Renal cortex interstitium (tissue), 11 donors: ENCODE results near the gene PDE9A. TPM values are rescaled to one million over a fixed set of nuclear protein-coding genes. Genes with fewer than 3 reads are reported as not detected.

Experiments used
- DNase-seq, 11 donors: peaks; one replicate each; pipeline ENCODE4 v3.0.0-alpha.2; 2013; ENCODE audit warnings: low read depth in 9 of 11, low spot score in 4 of 11; ENCODE audit errors: extremely low read depth in 1 of 11
- polyA plus RNA-seq, 3 donors: library from polyadenylated mRNA; unstranded; fragments of 120-200 nt; gene quantifications; one replicate each; pipeline ENCODE4 v1.2.1, GENCODE V29; 2013; ENCODE audit not compliant: insufficient read length in 3 of 3

PDE9A gene
- polyA plus RNA-seq, 3 donors, result 37.5 to 54.3 (median 43.1) TPM

DNA sequence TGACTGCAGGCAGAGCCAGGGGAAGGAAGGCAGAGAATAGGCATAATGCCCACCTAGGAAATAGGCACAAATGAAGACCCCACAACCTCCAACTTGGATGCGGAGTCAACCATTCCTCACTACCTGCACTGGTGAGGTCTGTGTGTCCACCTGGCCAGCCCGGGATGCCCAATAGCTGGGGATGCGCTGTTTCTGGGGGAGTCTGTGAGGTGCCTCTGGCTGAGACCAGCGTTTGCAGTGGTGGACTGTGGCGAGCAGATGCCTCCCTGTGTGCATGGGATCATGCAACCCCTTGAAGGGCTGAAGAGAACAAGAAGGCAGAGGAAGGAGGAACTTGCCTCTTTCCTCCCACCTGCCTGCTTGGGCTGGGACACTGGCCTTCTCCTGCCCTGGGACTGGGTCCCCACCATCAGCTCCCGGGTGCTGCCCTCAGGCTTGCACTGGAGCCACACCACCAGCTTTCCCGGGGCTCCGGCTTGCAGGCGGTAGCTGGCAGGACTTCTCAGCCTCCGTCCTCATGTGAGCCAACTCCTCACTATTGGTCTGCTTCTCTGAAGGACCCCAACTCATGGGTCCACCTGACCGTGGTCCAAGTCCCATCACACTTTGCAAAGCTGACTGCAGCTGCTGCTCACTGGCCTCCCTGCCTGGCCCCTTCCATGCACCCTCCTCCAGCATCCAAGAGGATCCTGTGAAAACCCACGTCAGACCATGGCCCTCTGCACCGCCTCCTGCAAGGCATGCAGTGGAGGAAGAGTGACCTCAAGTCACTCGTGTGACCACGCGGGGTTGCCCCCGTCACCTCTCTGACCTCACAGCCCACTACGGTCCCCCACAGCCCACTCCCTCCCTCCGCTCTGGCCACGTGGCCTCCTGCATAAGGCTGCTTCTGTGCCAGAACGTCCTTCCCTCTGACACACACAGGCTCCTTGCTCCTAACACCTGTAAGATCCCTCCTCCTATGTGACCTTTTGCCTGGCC is 2.7 kb upstream of the PDE9A start:
- no peak for DNase-seq

DNA sequence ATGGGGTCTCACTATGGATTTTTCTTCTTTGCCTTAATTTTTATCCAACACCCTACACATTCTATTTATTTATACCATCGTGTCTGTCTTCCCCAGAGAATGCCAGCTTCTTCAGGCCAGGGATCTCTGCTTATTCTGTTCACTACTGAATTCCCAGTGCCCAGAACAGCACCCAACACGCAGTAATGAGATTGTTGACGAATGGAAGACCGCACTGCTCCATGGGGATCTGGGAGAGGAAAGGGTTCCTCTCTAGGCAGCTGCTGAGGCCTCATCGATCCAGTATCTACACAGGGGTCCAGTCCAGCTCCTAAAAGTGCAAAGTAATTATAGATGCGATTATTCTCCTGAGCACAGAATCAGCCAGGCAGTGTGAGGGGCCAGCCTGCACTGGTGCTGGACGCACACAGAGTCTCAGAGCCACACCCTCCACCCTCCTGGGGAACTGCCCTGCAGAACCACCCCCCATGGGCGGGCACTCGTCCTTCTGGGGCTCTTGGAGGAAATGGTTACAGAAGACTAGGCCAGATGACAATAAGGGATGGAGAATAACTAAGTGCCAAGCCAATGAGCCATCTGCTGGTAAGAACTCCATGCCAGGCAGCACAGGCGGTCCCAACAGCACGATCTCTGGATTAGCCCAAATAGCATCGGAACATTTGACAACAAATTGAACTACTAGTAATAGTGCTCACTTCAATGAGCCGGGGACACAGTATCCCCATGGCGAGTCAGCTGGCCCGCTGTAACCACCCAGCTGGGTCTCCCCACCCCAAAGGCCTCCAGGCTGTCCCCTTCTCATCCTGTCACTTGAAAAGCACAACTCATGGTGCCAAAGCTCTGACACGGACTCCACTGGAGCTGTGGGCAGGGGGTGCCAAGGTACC is 1.7 kb upstream of the PDE9A start:
- no peak for DNase-seq

DNA sequence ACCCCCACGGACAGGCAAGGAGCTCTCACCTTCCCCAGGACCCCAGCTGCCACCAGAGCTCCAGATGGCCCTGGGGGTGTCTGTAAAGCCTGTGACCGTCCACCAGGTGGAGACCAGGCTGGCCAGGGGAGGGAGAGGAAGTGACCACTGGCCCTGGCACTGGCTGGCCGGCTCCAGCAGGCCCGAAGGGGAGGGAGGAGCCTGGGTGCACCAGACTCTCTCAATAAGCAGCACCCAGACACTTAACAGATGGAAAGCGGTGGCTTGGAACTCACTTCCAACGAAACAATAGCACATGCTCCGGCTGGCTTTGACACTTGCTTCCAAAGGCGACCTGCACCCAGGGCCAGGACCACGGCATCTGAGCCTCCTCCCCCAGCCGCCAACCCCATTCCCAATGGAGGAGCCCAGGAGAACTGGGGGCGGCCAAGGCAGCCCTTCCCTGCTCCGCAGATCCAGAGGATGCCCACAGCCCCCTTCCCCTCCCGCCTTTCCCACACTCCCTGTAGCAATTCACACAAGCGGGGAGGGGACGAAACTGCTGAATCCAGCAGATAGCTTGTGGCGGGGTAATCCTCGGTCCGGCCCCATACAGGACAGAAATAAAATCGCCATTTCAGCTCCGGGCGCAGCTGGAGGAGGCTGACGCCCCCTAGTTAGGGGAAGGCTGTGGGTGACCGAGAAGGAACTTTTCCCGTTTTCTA is 742 bp upstream of the PDE9A start:
- peak in 1 of 11 donors; percentile 57 for DNase-seq

DNA sequence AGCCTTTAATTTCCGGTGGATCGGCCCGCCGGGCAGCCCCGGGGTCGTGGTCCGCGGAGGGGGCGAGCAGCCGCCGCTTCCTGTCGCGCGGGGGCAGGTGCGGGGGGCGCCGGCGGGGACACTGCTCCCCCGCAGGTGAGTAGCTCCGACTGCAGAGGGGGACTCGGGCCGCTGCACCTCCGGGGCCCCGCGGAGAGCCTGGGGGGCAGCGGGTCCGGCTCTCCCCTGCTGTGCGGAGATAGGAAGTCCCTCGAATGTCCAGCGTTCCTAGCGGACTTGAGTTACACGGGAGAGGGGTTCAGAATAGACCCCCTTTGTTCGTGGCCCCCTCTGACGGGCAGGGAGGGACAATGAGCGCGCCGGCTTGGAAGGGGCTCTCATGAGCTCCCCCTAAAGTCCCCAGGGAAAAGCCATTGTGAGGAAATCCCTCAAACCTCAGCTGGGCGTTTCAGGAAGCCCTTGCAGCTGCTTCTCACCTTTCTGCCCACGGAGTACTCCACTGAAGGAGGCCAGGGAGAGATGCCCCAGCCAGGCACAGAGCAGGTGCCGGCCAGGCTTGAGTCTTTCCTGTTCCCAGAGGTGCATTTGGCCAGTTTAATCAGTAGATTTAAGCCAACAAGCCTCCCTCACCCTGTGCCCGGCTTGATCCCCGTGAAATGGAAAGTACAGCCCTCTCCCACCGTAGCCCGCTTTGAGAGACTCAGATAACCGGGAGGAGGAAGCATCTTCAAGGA is 925 bp downstream of the PDE9A start:
- DNase-seq, result no peak

DNA sequence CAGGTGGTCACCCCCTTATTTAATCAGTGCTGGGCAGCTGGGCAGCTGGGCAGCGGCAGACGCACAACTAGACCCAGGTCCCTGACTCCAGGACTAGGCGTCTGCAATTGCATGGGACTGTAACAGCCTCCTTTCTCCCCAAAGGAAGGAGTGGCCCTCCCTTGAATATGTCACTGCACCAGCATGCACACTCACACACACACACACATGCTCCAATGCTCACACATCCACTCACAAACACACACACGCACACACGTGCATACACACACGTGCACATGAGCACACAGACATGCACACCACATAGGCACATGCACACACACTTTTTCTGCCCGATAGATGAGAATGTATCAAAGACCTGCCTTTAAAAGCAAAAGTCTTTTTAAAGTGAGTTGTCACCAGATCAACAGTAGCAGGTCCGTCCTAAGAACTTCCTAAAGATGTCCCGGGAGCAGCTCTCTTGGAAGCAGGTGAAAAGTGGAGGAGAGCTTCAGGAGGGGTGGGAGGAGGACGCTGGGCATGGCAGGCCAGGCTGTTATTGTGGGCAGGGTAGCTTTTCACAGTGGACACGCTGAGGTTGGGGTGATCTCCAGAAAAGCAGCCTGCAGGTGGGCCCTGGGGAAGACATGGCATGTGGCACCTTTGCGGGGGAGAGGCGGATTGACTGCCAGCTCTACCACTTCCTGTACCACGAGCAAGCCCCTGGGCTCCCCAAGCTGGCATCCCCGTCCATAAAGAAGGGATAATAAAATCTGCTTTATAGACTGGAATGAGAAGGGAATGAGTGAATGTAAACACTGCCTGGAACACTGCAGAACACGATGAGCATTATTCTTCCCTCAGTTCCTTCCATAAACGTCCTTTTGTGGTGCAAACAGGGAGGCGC is 1.7 kb downstream of the PDE9A start:
- no peak for DNase-seq

DNA sequence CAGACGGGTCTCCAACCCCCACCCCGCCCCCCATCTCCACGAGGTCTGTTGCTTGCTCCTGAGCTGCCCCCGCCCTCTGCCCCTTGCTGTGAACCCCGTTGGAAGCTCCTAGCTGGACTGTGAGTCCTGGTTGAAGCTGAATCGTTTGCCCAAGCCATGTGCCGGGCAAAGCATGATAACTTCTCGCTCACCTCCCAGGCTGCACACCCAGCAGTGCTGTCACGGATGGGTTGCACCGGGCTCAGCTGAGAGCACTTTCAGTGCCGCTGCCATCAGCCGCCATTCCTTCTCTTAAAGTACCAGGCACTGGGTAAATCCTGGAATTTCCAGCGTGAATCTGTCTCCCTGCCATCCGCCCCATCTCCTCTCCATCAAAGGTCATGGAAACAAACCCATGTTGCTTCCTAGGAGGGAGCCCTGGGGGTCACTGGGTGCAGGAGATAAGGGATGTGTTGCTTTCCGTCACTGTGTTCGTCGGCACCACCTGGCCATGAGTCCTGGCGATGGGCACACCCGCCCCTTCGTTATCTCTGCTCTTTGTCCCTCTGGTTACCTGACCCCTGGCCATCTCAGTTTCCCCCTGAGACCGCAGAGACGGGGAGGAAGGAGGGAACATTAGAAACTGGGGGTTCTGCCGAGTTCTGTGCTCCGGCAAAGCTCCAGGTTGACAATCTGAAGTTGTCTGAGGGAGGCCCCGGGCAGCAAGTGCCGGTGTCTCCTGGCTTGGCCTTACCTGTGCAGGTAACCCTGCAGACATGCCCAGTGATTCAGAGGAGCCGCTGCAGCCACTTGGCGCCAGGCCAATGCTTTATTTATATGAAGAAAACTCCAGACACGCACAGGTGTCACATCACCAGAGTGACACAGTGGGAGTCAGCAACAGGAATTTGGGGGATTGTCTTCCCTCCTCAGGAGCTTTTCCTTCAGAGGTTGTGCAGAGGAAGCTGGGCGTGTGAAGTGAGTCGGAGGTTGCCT is 2.7 kb downstream of the PDE9A start:
- DNase-seq, result no peak

DNA sequence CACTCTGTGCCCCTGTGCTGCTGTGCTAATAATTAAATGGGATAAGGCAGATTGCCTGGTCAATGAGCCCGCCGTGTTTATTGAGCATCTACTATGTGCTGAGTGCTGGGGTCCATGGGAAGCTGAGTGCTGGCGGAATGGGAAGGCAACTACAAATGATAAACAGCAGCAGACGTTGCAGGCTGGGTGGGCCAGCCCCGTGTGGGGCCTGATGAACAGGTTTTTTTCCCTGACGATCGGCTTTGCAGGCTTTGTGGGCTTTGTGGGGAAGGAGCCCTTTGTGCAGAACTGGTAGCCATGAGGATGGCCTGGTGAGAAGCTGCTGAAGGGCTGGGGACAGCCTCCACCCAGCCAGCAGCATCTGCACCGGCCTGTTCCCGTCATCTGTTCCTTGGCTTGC is 3.5 kb downstream of the PDE9A start:
- no peak for DNase-seq

DNA sequence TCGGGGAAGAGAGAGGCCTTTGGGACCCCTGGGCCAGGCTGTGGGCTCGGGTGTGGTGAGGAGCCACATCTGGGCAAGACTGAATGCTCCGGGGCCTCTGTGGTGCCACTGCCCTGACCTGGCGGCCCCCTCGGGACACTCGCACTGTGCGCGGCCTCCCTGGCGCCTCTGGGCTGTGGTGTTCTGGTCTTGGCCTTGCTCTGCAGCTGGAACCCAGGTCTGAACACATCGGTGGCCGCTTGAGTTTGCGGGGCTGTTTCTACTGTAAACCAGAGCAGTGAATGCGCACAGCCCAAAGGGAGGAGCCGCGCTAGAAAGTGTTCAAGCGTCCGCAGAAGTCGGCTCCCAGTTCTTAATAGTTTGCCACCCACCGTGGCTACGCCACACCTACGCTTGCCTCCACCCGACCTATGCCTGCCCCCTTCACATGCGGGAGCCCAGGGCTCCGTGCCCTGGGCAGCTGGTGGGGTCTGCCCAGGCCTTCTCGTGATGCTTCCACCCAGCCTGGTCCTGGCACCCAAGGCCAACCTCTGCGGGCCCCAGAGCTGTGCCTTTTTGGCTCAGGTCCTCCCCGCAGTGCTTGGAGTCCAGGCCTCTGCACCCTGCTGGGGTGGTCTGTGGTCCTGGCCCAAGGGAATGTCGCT is 4.4 kb downstream of the PDE9A start:
- no peak for DNase-seq

DNA sequence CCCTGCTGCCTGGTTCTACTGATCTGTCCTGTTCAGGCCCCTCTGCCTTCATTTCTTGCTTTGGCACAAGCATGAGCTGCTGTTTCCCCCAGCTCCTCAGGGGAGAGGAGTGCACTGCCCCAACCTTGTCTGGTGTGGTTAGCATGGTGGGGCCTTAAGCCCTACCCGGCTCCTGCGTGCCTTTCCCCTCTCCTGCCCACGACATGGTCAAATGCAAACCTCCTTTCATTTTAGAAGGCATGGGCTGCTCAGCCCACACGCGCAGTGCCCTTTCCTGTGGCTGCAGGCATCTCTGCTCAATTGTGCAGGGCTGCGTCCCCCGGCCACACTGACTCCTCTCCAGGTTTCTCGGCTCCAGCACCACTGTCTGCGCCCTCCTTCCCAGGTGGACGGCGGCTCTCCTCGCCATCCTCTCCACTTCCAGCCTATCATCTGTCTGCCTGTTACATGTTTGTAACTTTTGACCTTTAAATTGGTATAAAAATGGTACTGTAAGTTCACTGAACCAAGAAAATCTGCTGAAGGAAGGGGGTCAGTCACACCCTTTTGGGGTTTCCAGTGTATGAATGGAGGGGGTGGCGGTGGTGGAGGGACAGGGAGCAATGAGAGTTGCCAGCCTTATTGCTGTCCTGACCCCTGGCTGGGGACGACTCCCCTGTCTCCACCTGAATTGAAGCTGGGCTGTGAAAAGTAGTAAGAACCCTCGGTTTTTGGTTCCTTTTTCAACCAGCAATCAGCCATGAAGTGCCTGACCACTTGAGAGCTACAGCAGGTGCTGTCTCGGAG is 5.1 kb downstream of the PDE9A start:
- no peak for DNase-seq

DNA sequence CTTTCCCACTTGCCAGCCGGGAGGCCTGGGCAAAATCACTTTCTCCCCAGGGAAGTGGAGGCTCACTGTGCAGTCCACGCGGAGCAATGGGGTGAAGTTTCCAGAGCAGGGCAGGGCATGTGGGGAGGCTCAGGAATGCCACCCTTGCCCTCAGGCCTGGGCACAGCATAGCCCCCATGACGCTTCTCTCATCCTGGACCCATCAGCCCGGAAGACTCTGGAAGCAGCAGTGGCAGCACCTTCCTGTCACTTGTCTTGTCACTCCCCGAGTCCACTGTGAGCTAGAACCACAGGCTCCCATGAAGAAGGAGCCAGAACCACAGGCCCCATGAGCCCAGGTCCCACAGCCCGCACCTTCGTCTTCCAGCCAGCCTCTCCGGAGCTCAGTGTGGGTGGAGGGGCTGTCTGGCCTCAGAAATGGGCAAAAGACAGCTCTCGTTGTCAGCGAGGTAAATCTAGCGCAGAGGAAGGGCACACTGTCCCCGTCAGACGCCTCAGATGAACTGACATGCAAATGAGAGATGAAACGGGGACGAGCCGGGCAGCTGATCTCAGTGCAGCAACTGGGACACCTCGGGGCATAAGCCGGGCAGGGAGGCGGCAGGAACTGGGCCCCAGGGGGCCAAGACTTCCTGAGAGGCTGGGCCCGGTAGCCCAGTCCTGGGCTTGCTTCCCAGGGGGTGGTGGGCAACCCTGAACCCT is 6.1 kb downstream of the PDE9A start:
- no peak for DNase-seq

DNA sequence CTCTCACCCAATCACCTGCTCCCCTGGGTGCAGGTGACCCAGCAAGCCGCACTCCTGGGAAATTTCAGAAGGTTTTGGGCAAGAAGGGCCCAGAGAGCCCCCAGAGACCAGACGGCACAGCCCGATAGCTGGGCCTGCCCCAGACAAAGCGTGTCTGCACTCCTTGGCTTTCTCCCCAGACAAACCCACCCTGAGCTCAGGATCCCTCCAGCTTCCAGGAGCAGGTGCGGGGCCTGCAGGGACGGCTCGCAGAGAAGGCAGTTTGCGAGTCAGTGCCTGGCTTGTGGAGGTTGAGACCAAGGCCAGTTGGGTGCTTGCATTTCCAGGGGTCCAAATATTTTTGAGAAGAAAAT is 6.7 kb downstream of the PDE9A start:
- no peak for DNase-seq

DNA sequence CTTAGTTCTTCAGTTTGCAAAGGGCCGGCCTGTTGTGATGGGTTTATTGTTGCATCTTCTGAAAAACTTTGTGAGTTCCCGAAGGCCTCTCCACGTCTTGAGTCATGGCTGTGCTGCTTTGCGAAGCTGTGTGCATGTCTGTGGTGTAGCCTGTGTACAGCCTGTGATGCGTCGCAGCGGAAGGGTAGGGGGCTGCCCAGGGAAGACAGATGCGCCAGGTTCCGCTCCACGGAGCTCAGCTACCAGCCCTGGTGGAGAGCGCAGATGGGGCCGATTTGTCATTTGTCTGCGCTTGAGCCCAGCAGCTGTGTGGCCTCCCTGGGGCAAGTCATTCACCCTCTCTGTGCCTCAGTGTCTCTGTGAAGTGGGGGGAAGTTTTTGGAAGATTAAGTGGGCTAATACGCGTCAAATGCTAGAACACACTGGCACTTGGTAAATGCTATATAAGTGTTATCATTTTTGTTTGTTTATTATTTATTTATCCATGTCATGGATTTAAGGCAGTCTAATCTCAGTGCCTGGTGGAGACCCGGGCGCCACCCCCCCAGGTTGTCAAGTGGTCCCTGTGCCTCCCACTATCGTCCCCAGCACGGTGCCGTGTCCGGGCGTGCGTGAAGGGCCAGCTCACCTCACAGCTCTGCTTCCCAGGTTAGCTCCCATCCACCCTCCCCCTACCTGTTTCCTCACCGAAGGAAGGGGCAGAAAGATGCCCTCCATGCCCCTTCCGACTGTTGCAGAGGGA is 8.4 kb downstream of the PDE9A start:
- no peak for DNase-seq

DNA sequence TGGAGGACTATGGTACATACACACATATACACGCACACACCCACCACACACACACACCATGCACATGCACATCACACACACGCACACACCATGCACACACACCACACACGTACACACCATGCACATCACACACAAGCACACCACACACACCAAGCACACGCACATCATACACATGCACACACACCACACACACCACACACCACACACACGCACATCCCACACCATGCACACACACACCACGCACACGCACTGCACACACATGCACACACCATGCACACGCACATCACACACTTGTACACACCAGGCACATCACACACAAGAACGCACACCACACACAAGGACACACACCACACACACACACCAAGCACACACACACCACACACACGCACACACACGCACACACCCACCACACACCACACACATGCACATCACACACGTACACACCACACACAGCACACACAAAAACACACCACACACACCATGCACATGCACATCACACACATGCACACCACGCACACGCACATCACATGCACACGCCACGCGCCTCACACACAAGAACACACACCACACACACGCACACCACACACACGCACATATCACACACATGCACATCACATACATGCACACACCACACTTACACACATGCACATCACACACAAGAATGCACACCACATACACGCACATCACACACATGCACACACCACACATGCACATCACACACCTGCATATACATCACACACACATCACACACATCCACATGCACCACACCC is 9.2 kb downstream of the PDE9A start:
- no peak for DNase-seq
